Measurements from ENCODE around the gene PDZRN4.

- TF ChIP-seq CTCF (conservative IDR thresholded peaks at IDR 0.05; ENCODE audit: low read depth, low read length) (no peak), EZH2 (IDR thresholded peaks at IDR 0.05; ENCODE audit: borderline replicate concordance, low read depth, low read length, poor library complexity, severe bottlenecking) (no peak)
These were observed 431.6 kb downstream of the PDZRN4 start for GRCh38 chr12:41619705-41620104.
